SK-MEL-5 (cell line): Measurements from ENCODE around the gene MROH8. TPM values are rescaled to one million over a fixed set of nuclear protein-coding genes. Genes with fewer than 3 reads are reported as not detected.

Source experiments
- DNase-seq: peaks from one replicate; pipeline ENCODE4 v3.0.0-alpha.2; 2016; ENCODE audit warnings: low read depth, low spot score
- in situ Hi-C: cut with HindIII; loops from 2 replicates; pipeline ENCODE4 v1.10.0; 2016; ENCODE audit warnings: low sequenced_read_pairs, high pct_unique_total_duplicates, low pct_unique_long_range_greater_than_20kb
- polyA plus RNA-seq, 2 experiments: library from polyadenylated mRNA; depleted of rRNA; stranded (reverse); fragments of >200 nt; gene quantifications; 2 replicates each; pipeline ENCODE4 v1.2.3, GENCODE V29; 2015
- total RNA-seq: library from RNA; depleted of rRNA; stranded (reverse); fragments of >200 nt; shearing (Covaris generic); gene quantifications from 2 replicates; pipeline ENCODE4 v1.2.3, GENCODE V29; 2014; rRNA removed

MROH8 gene
- total RNA-seq, result 2.9 and 8.2 TPM in 2 replicates
- 0.79 and 4.3 TPM in 2 replicates for polyA plus RNA-seq (2015; cell fraction: cytosol; rRNA removed)
- 5.3 and 5.5 TPM in 2 replicates for polyA plus RNA-seq (2015; cell fraction: nucleus; rRNA removed)

- peak; percentile 98 for DNase-seq
- in situ Hi-C loops, result no loop called here
Observed at GRCh38 chr20:37178839-37179682, at the start of gene MROH8, which contains the start of gene RPN2. MROH8 (minus strand) TSS chr20:37179548. RPN2 (plus strand) TSS chr20:37179330; CDS start chr20:37179357, 27 bp downstream.

GRCh38 chr20:37228656-37229055, 49.3 kb upstream of the MROH8 start:
- in situ Hi-C loops, result no loop called here
- no peak for DNase-seq

- in situ Hi-C loops, result no loop called here
- DNase-seq, result no peak
Observed at GRCh38 chr20:37228082-37228481, 48.7 kb upstream of the MROH8 start.

- DNase-seq, result no peak
- in situ Hi-C loops, result no loop called here
Observed at GRCh38 chr20:37226889-37227288, 47.5 kb upstream of the MROH8 start.

- no peak for DNase-seq
- in situ Hi-C loops, result no loop called here
Observed at GRCh38 chr20:37225146-37225545, 45.8 kb upstream of the MROH8 start.

- in situ Hi-C loops, result no loop called here
- DNase-seq, result peak; percentile 76
Observed at GRCh38 chr20:37223053-37223452, 43.7 kb upstream of the MROH8 start.

GRCh38 chr20:37222086-37222485, 42.7 kb upstream of the MROH8 start:
- in situ Hi-C loops, result no loop called here

GRCh38 chr20:37220731-37221130, 41.4 kb upstream of the MROH8 start:
- in situ Hi-C loops, result no loop called here
- DNase-seq, result no peak

More at GRCh38 chr20:37222086-37222485, 42.7 kb upstream of the MROH8 start:
- no peak for DNase-seq

- in situ Hi-C loops, result no loop called here
Observed at GRCh38 chr20:37219751-37220668, 40.7 kb upstream of the MROH8 start.

GRCh38 chr20:37218976-37219375, 39.6 kb upstream of the MROH8 start:
- in situ Hi-C loops, result no loop called here
- DNase-seq, result no peak

More at GRCh38 chr20:37219751-37220668, 40.7 kb upstream of the MROH8 start:
- no peak for DNase-seq

- DNase-seq, result no peak
Observed at GRCh38 chr20:37218441-37218840, 39.1 kb upstream of the MROH8 start.

GRCh38 chr20:37209661-37210314, 30.4 kb upstream of the MROH8 start:
- in situ Hi-C loops, result no loop called here
- DNase-seq, result no peak

More at GRCh38 chr20:37218441-37218840, 39.1 kb upstream of the MROH8 start:
- in situ Hi-C loops, result no loop called here

GRCh38 chr20:37209193-37209592, 29.8 kb upstream of the MROH8 start:
- in situ Hi-C loops, result no loop called here
- DNase-seq, result no peak

GRCh38 chr20:37207171-37207570, 27.8 kb upstream of the MROH8 start:
- DNase-seq, result no peak
- in situ Hi-C loops, result no loop called here

- no peak for DNase-seq
- in situ Hi-C loops, result no loop called here
Observed at GRCh38 chr20:37205794-37206193, 26.4 kb upstream of the MROH8 start.

GRCh38 chr20:37205130-37205529, 25.8 kb upstream of the MROH8 start:
- in situ Hi-C loops, result no loop called here
- DNase-seq, result no peak

- in situ Hi-C loops, result no loop called here
- no peak for DNase-seq
Observed at GRCh38 chr20:37204056-37204455, 24.7 kb upstream of the MROH8 start.
